DMS114 treated with DMSO at 0.1 percent for 48 hours (cell line): Measurements from ENCODE around the gene DPYSL4.

Experiments used
- DNase-seq: peaks from one replicate; lab custom pipeline; 2025; ENCODE audit not compliant: unreplicated experiment; lab: John Stamatoyannopoulos, UW

DPYSL4 gene

GRCh38 chr10:132186488-132187429, at the start of gene DPYSL4:
TSS of gene DPYSL4 (plus strand) at chr10:132186948. CDS start at chr10:132187064, 116 bp downstream.
- DNase-seq, result no peak

DNA sequence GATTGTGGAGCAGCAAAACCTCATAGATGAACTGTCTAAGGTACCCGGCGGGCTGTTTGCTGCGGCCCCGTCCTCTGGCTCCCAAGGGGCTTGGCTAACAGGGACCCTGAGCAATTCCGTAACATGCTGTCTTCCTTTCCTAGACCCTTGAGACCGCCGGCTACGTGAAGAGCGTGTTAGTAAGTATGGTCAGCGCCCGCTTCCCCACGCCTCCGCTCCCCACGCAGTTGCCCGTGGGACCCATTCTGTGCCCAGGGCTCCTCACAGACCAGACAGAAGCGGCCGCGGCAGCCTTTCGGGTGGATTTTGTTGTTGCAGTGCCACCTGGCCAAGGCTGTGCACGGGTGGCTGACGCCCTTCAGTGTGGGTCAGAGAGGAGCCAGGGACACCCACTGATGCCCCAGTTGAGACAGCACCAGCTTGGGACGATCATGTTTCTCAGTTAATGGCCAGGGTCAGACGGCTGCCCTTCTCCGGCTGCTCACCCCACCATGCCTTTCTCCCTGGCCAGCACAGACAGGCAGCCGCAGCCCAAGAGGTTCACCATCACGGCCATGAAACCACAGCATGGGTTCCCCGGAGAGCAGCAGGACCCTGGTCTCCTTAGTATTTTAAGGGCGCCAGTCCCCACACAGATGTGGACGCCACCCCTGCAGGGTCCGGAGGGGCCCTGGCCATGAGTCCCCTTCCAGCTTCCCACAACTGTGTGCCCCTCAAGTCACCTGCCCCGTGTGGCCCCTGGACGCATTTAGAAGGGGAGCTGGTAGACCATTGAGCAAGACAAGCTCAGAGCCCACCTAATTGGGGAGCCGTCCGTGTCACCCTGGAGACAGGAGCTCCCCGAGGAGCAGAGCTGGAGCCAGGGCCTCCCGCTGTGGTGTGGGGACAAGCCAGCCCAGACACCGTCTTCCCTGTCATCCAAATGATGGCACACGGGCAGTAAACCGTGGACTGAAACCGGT, 49.4 kb upstream of the DPYSL4 start:
- DNase-seq, result no peak

- no peak for DNase-seq
Measured at GRCh38 chr10:132138133-132138532, 48.6 kb upstream of the DPYSL4 start.

DNA sequence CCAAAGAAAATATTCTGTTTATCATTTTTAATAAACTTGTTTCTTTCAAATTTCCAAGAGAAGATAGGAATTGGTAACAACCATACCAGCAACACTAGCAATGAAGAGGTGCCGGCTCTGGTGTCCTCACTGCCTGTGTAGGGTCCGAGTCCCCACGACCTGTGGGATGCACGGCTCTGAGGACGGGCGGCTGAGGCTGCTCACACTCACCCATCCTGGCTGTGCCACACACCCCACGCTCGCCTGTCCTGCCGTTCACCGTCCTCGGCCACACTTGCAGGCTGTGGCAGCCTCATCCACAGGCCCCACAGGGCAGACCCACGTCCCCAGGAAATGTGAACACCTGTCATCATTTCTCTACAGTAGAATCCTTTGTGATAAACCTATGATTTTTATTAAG, 48.2 kb upstream of the DPYSL4 start:
- no peak for DNase-seq

- no peak for DNase-seq
Measured at GRCh38 chr10:132139526-132139925, 47.2 kb upstream of the DPYSL4 start.

GRCh38 chr10:132140167-132140925, 46.4 kb upstream of the DPYSL4 start:
- DNase-seq, result no peak

DNA sequence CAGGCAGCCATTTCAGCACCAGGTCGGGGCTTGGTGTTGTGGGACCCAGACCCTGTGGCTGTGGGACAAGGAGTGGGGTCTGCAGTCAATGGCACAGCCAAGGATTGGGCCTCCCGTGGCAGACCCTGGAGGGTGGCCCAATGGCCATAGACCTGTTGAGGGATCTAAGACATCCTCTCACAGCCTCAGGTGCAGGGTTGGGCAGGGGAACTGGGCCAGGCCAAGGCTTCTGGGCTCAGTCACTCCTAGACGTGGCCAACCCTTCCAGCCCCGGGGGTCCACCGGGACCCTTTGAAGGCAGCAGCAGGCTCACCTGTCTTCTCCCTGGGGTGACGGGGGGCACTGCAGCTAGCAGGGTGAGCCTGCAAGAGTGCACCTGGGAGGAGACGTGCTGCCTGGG, 45.7 kb upstream of the DPYSL4 start:
- DNase-seq, result no peak

DNA sequence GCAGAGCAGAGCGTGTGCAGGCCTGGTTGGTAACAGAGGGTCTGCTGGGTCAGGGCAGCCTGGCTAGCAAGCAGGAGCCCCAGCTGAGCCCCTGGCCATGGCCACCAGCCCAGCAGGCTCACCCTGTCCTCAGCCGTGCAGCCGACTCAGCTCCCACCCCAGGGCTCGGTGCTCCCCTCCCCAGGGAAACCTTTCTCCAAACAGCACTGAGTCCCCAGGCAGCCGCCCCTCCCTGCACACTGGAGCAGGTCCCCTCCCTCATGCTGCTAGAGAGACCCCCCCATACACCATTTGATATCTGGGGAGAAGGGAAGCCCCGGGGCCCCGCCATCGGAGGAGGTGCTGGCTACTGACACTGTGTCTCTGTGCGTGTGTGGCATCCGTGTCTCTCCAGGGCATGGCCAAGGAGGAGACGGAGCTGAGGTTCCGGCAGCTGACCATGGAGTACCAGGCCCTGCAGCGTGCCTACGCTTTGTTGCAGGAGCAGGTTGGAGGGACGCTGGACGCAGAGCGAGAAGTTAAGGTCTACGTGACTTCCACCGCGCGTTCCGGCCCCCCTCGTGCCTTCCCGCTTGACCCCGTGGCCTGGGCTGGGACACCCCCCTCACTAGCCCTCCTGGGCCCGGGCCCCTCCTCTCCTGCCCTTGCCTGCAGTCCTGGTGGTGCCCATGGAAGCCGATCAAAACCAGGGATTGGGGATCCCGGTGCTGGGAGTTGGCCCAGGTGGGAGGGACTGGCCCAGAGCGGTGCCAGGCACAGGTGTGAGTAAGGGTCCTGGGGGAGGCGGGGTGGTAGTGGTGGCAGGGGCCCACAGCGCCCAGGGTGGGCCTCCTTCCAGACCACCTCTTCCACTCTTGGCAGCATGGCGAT, 45.0 kb upstream of the DPYSL4 start:
- no peak for DNase-seq

- DNase-seq, result no peak
Measured at GRCh38 chr10:132142396-132143161, 44.2 kb upstream of the DPYSL4 start.

DNA sequence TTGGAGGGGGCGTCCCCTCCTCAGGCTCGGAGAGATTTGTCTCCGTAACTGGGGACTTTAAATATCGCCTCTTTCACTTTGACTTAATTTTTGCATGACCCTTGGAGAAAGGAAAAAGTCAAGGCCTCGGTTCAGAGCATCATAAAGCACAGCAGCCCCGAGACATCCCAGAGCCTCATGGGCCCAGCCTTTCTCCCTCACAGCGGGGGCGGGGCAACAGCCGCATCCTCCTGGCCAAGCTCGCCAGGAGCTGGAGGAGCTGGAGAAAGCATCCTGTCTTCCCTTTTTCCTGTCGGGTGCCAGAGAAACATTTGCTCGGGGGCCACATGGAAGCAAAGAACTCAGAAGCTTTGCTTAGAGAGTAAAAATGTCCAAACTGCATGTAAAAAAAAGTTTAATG, 43.6 kb upstream of the DPYSL4 start:
- no peak for DNase-seq

- no peak for DNase-seq
Measured at GRCh38 chr10:132144086-132144485, 42.7 kb upstream of the DPYSL4 start.

- no peak for DNase-seq
Measured at GRCh38 chr10:132145002-132145401, 41.7 kb upstream of the DPYSL4 start.

- DNase-seq, result no peak
Measured at GRCh38 chr10:132145521-132146185, 41.1 kb upstream of the DPYSL4 start.

GRCh38 chr10:132146271-132146671, 40.5 kb upstream of the DPYSL4 start:
- no peak for DNase-seq

- no peak for DNase-seq
Measured at GRCh38 chr10:132146941-132147915, 39.5 kb upstream of the DPYSL4 start.

GRCh38 chr10:132148261-132149251, 38.2 kb upstream of the DPYSL4 start:
- no peak for DNase-seq
